A673 (cell line): ENCODE measurements around the gene KIN.

ENCODE experiments used
- CTCF ChIP-seq: fragments of 300-800, 200-600 bp; sonication (generic); conservative IDR thresholded peaks from 2 replicates; pipeline ENCODE4 v1.5.1; 2017; ENCODE audit warnings: low read depth, mild to moderate bottlenecking, antibody characterized with exemption, low read length, moderate library complexity, mixed read lengths
- EZH2 ChIP-seq: fragments of 200-600 bp; sonication (generic); IDR thresholded peaks from 2 replicates; pipeline ENCODE4 v1.6.1; 2017; ENCODE audit warnings: borderline replicate concordance, low read depth, mild to moderate bottlenecking, mixed read lengths, antibody characterized with exemption, low read length; ENCODE audit not compliant: poor library complexity, severe bottlenecking

- no peak for TF ChIP-seq CTCF
- TF ChIP-seq EZH2 = no peak
These were observed 82.5 kb downstream of the KIN start for GRCh38 chr10:7705341-7705740.
